GM06990 (cell line): ENCODE measurements around the gene RALY.

Experiments
- DNase-seq: peaks from one replicate; pipeline ENCODE4 v3.0.0-alpha.2; 2011; ENCODE audit not compliant: insufficient read length; ENCODE audit errors: extremely low read depth
- H3K27me3 ChIP-seq: replicated peaks from 2 replicates; pipeline ENCODE4 v1.6.0; 2011; ENCODE audit warnings: low read length; ENCODE audit not compliant: control insufficient read depth, insufficient read depth
- H3K36me3 ChIP-seq: 2 replicates; pipeline ENCODE4 v1.5.1; 2011; ENCODE audit warnings: low read length; ENCODE audit not compliant: control insufficient read depth, insufficient read depth
- H3K4me3 ChIP-seq: replicated peaks from 2 replicates; pipeline ENCODE4 v1.5.1; 2011; ENCODE audit warnings: low read depth, mild to moderate bottlenecking, control low read depth, low read length
- TF ChIP-seq, protein P1 (sequence below): IDR thresholded peaks from 2 replicates; pipeline ENCODE4 v1.5.1; 2011; ENCODE audit warnings: low read length, control low read depth, mild to moderate bottlenecking, inconsistent platforms; ENCODE audit not compliant: insufficient read depth, poor library complexity, severe bottlenecking

Gene RALY

DNA sequence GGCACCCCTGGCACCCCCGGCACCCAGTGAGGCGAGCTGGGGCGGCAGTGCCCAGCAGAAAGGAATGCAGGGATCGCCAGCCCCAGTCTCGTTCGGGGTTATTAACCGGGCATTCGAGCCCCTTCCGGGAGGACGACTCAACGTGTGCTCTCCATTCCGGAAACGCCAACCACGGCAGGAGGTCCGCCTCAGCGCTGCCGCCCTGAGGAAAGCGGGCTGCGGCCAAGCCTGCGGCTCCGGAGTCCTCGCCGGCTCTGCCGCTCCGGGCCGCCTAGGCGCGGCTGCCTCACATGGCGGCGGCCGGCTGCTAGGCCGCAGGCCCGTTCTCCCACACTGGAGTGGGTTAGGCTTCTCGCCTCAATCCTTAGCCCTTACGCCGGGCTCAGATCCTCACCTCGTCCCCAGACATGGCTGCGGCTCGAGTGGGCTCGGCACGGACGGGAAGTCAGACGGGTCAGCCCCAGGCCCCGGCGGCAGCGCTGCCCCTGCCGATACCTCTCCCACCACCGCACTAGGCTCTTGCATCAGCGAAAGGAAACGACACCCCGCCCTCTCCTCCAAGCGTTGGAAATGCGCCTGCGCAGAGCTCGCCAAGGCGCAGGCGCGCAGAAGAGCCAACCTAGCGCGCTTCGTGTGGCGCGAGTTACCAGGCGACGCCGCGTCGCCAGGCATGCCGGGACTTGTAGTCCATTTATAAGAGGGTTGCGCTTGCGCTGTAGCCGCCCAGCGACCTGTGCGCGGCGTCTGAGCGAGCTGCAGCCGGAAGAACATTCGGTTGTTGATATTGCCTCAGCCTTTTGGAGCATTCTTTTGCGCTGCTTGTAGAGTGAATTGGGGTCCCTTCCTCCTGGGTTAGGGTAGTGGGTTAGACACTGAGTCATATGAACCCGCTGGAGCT, 118.2 kb downstream of the RALY start, which contains the start of gene EIF2S2:
TSS of gene EIF2S2 (minus strand) at position 542 of the 898 bp plus-strand sequence. CDS start at position 409, 133 bp downstream.
- TF ChIP-seq, protein P1, sequence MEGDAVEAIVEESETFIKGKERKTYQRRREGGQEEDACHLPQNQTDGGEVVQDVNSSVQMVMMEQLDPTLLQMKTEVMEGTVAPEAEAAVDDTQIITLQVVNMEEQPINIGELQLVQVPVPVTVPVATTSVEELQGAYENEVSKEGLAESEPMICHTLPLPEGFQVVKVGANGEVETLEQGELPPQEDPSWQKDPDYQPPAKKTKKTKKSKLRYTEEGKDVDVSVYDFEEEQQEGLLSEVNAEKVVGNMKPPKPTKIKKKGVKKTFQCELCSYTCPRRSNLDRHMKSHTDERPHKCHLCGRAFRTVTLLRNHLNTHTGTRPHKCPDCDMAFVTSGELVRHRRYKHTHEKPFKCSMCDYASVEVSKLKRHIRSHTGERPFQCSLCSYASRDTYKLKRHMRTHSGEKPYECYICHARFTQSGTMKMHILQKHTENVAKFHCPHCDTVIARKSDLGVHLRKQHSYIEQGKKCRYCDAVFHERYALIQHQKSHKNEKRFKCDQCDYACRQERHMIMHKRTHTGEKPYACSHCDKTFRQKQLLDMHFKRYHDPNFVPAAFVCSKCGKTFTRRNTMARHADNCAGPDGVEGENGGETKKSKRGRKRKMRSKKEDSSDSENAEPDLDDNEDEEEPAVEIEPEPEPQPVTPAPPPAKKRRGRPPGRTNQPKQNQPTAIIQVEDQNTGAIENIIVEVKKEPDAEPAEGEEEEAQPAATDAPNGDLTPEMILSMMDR = no peak
- DNase-seq = peak; percentile 99
- Histone ChIP-seq H3K27me3 (no peaks in the 10 kb centered on the region), H3K4me3 (peak within 1 kb of the TSS; percentile 93), H3K36me3 (peaks cover 3% of the 10 kb centered on the region)

GRCh38 chr20:34112600-34113101, 118.9 kb downstream of the RALY start:
- DNase-seq = no peak
- Histone ChIP-seq H3K36me3 (peaks cover 3% of the 10 kb centered on the region), H3K4me3 (peak overlapping the region; percentile 93), H3K27me3 (no peaks in the 10 kb centered on the region)
- TF ChIP-seq, protein P1 = no peak

- no peak overlapping the region for H3K4me3 ChIP-seq
- TF ChIP-seq, protein P1 = no peak
- H3K27me3 ChIP-seq = no peaks in the 10 kb centered on the region
- H3K36me3 ChIP-seq = no peaks in the 10 kb centered on the region
- DNase-seq = no peak
Measured at GRCh38 chr20:34114809-34115208, 121.1 kb downstream of the RALY start.

- no peak overlapping the region for H3K4me3 ChIP-seq
- TF ChIP-seq, protein P1 = no peak
- DNase-seq = no peak
- no peaks in the 10 kb centered on the region for H3K36me3 ChIP-seq
- no peaks in the 10 kb centered on the region for H3K27me3 ChIP-seq
Measured at GRCh38 chr20:34115232-34115631, 121.5 kb downstream of the RALY start.

DNA sequence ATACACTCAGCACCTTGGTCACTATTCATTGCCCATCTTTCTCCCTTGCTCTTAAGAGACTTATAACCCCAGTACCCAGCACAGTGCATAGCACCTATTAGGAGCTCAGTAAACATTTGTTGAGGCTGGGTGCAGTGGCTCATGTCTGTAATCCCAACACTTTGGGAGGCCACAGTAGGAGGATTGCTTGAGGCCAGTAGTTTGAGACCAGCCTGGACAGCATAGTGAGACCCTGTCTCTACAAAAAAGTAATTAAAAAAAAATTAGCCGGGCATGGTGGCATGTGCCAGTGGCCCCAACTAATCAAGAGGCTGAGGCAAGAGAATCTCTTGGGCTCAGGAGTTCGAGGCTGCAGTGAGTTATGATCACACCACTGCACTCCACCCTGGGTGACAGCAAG, 126.5 kb downstream of the RALY start:
- TF ChIP-seq, protein P1 = no peak
- no peak for DNase-seq
- no peaks in the 10 kb centered on the region for H3K36me3 ChIP-seq
- H3K27me3 ChIP-seq = no peaks in the 10 kb centered on the region
- no peak overlapping the region for H3K4me3 ChIP-seq
